HG02885 (cell line): ENCODE results near the gene ALAD.
A peak's percentile ranks its signal among the peaks of the same experiment; 100 is the strongest.

ENCODE experiments used
- ATAC-seq: cut with Tn5 transposase; IDR thresholded peaks from one replicate; pipeline ENCODE4 v1.9.1; 2021; ENCODE audit warnings: mild to moderate bottlenecking; ENCODE audit not compliant: unreplicated experiment, poor library complexity

ALAD gene

GRCh38 chr9:113350937-113351336, 50.1 kb downstream of the ALAD start:
- no peak for ATAC-seq

- ATAC-seq = no peak
Observed at GRCh38 chr9:113350107-113350661, 50.9 kb downstream of the ALAD start.

GRCh38 chr9:113349445-113350094, 51.5 kb downstream of the ALAD start, which contains the start of gene BSPRY:
BSPRY (plus strand) TSS chr9:113349541; CDS start chr9:113349580, 39 bp downstream.
- ATAC-seq = peak; percentile 56

- no peak for ATAC-seq
Observed at GRCh38 chr9:113349066-113349444, 52.0 kb downstream of the ALAD start.

- ATAC-seq = no peak
Observed at GRCh38 chr9:113348437-113348836, 52.6 kb downstream of the ALAD start.

- no peak for ATAC-seq
Observed at GRCh38 chr9:113345671-113346070, 55.4 kb downstream of the ALAD start.

GRCh38 chr9:113345190-113345589, 55.9 kb downstream of the ALAD start:
- no peak for ATAC-seq

GRCh38 chr9:113343732-113344231, 57.3 kb downstream of the ALAD start:
- ATAC-seq = no peak

GRCh38 chr9:113341712-113342410, 59.2 kb downstream of the ALAD start:
- no peak for ATAC-seq

- ATAC-seq = peak; percentile 99
Observed at GRCh38 chr9:113340011-113340699, 60.9 kb downstream of the ALAD start, which contains the start of gene WDR31. WDR31 (minus strand) TSS chr9:113340275; CDS start chr9:113332022, 8,253 bp downstream.

- ATAC-seq = no peak
Observed at GRCh38 chr9:113337714-113338113, 63.4 kb downstream of the ALAD start.
